Caco-2 (cell line): Measurements from ENCODE around the gene RPEL1. TPM values are rescaled to one million over a fixed set of nuclear protein-coding genes. Genes with fewer than 3 reads are reported as not detected.
"Not testable (repeated sequence)": the region's sequence is repeated elsewhere in the genome, so short reads cannot be mapped to it uniquely, and the experiment has no call there.

ENCODE experiments used
- Bru-seq: library from RNA; stranded (reverse); fragments of 400-500 nt; gene quantifications from one replicate; lab custom pipeline; 2021; lab: Mats Ljungman, UMichigan
- BruChase-seq, 2 experiments: library from RNA; stranded (reverse); fragments of 400-500 nt; gene quantifications; one replicate each; lab custom pipeline; 2021; lab: Mats Ljungman, UMichigan
- BruUV-seq: library from RNA; stranded (reverse); fragments of 400-500 nt; replicated peaks from 2 replicates; lab custom pipeline; 2021; lab: Mats Ljungman, UMichigan
- CTCF ChIA-PET: fragments of 300-600 bp; sonication (Branson Sonifier 250); formaldehyde crosslinking; loops from one replicate; lab custom pipeline; 2022; ENCODE audit warnings: antibody characterized with exemption; lab: Charles Lee
- POLR2A ChIA-PET: fragments of 300-600 bp; sonication (Branson Sonifier 250); formaldehyde crosslinking; loops from one replicate; lab custom pipeline; 2022; ENCODE audit warnings: antibody characterized with exemption; lab: Charles Lee
- DNase-seq, 2 experiments: peaks; one replicate each; pipeline versions ENCODE4 v3.0.0 to v3.0.0-alpha.2; 2020 to 2022
- H3K27me3 ChIP-seq: replicated peaks from 2 replicates; pipeline ENCODE4 v1.6.0; 2011; ENCODE audit warnings: low read length; ENCODE audit not compliant: control insufficient read depth, insufficient read depth
- H3K36me3 ChIP-seq: 2 replicates; pipeline ENCODE4 v1.5.1; 2011; ENCODE audit warnings: low read length; ENCODE audit not compliant: control insufficient read depth, insufficient read depth
- H3K4me1 ChIP-seq: fragments of 250-450 bp; sonication (Bioruptor Pico); 2 replicates; pipeline ENCODE4 v1.5.1; 2020; ENCODE audit warnings: mild to moderate bottlenecking
- H3K4me3 ChIP-seq: 2 replicates; pipeline ENCODE4 v1.5.1; 2011; ENCODE audit warnings: low read depth, mild to moderate bottlenecking, control low read depth, low read length
- H3K9me3 ChIP-seq: fragments of 250-450 bp; sonication (Bioruptor Pico); 2 replicates; pipeline ENCODE4 v1.5.1; 2020; ENCODE audit warnings: mild to moderate bottlenecking, moderate library complexity
- H3K27ac Mint-ChIP-seq: one replicate; pipeline ENCODE4 v1.8.0; 2022; ENCODE audit warnings: mixed read lengths; ENCODE audit not compliant: unreplicated experiment
- H3K27me3 Mint-ChIP-seq: one replicate; pipeline ENCODE4 v1.8.0; 2022; ENCODE audit warnings: mixed read lengths; ENCODE audit not compliant: insufficient read depth, unreplicated experiment
- H3K36me3 Mint-ChIP-seq: one replicate; pipeline ENCODE4 v1.8.0; 2022; ENCODE audit warnings: mild to moderate bottlenecking, mixed read lengths; ENCODE audit not compliant: insufficient read depth, unreplicated experiment
- H3K4me1 Mint-ChIP-seq: one replicate; pipeline ENCODE4 v1.8.0; 2022; ENCODE audit warnings: low read depth, mixed read lengths; ENCODE audit not compliant: unreplicated experiment
- H3K4me3 Mint-ChIP-seq: one replicate; pipeline ENCODE4 v1.8.0; 2022; ENCODE audit warnings: mild to moderate bottlenecking, moderate library complexity, mixed read lengths; ENCODE audit not compliant: unreplicated experiment
- H3K9me3 Mint-ChIP-seq: one replicate; pipeline ENCODE4 v1.8.0; 2022; ENCODE audit warnings: mixed read lengths; ENCODE audit not compliant: unreplicated experiment
- CTCF ChIP-seq, 2 experiments: fragments of 200-600 bp in 1 of 2; IDR thresholded peaks; 1 replicate in 1 of 2; 2 replicates in 1 of 2; pipeline versions ENCODE4 v1.5.1 to v1.8.0; 2011 to 2022; ENCODE audit warnings: antibody characterized with exemption in 1 of 2, control low read depth in 1 of 2, inconsistent platforms in 1 of 2, low read depth in 1 of 2, low read length in 1 of 2, mild to moderate bottlenecking in 1 of 2, moderate library complexity in 1 of 2; ENCODE audit not compliant: insufficient read depth in 1 of 2, severe bottlenecking in 1 of 2, unreplicated experiment in 1 of 2
- intact Hi-C: fragments of 100-400 bp; cut with micrococcal nuclease; formaldehyde crosslinking; loops from one replicate; pipeline ENCODE4 v1.10.0; 2022; ENCODE audit not compliant: unreplicated experiment
- long read RNA-seq: library from polyadenylated mRNA; stranded (forward); transcript quantifications from one replicate; pipeline ENCODE4 v2.0.0, GENCODE V29; 2022
- total RNA-seq: library from RNA; stranded (reverse); gene quantifications from 2 replicates; pipeline ENCODE4 v1.2.3, GENCODE V29; 2022

RPEL1 gene
- total RNA-seq, result 0.21 TPM in 1 of 2 replicates, not detected in the other
- Bru-seq, nascent RNA, result percentile 43 among the genes with signal in this experiment
- BruChase-seq, experiment 1, labeled RNA remaining after a 2-hour chase, result percentile 29 among the genes with signal in this experiment
- percentile 39 among the genes with signal in this experiment for BruChase-seq, experiment 2, labeled RNA remaining after a 6-hour chase
- long read RNA-seq, result 0 reads

- H3K27me3 ChIP-seq, DNase-seq, H3K9me3 Mint-ChIP-seq, H3K27ac Mint-ChIP-seq, H3K36me3 Mint-ChIP-seq, H3K4me3 ChIP-seq, H3K9me3 ChIP-seq, H3K27me3 Mint-ChIP-seq, BruUV-seq, H3K4me3 Mint-ChIP-seq, H3K36me3 ChIP-seq, POLR2A ChIA-PET: not testable (repeated sequence)
- CTCF ChIA-PET, result interaction anchor here (1.6 kb wide), 1 partner anchor 143 kb away, joined by 6 read pairs; no protein-coding TSS in a partner anchor
- peaks cover 17% of the 10 kb centered on the region for H3K4me1 ChIP-seq
- H3K4me1 Mint-ChIP-seq, result peaks cover 18% of the 10 kb centered on the region
- intact Hi-C loops, result loop anchor here (10.0 kb wide), 2 partner anchors 161 to 411 kb away; partner anchors contain the start of gene CYP17A1
Measured at GRCh38 chr10:103245587-103245986, at the start of gene RPEL1. Gene RPEL1 (plus strand): TSS chr10:103245887. CDS start chr10:103245997, 110 bp downstream.

GRCh38 chr10:103196516-103196915, 49.2 kb upstream of the RPEL1 start:
- Mint-ChIP-seq H3K4me1 (peaks cover 19% of the 10 kb centered on the region), H3K4me3 (no peak overlapping the region), H3K9me3 (no peaks in the 10 kb centered on the region), H3K27ac (no peak overlapping the region), H3K36me3 (peaks cover 17% of the 10 kb centered on the region), H3K27me3 (no peaks in the 10 kb centered on the region)
- H3K4me3 ChIP-seq, result no peak overlapping the region
- no peak for DNase-seq
- H3K9me3 ChIP-seq, result no peaks in the 10 kb centered on the region
- no peaks in the 10 kb centered on the region for H3K36me3 ChIP-seq
- CTCF ChIA-PET, result no interaction called here
- POLR2A ChIA-PET, result no interaction called here
- peaks cover 11% of the 10 kb centered on the region for H3K4me1 ChIP-seq
- intact Hi-C loops, result no loop called here
- no peak for TF ChIP-seq CTCF (IDR thresholded peaks at IDR 0.05; ENCODE audit: insufficient read depth in 1 of 2, low read depth in 1 of 2, low read length in 1 of 2, severe bottlenecking in 1 of 2, unreplicated experiment in 1 of 2)
- no peaks in the 10 kb centered on the region for H3K27me3 ChIP-seq
- BruUV-seq, result no TSS peak

GRCh38 chr10:103197174-103197573, 48.5 kb upstream of the RPEL1 start:
- H3K4me1 Mint-ChIP-seq, result peaks cover 19% of the 10 kb centered on the region
- Histone ChIP-seq H3K4me3 (no peak overlapping the region), H3K36me3 (no peaks in the 10 kb centered on the region), H3K27me3 (no peaks in the 10 kb centered on the region), H3K4me1 (peaks cover 11% of the 10 kb centered on the region), H3K9me3 (no peaks in the 10 kb centered on the region)
- DNase-seq, result no peak
- no peak overlapping the region for H3K27ac Mint-ChIP-seq
- intact Hi-C loops, result no loop called here
- peaks cover 13% of the 10 kb centered on the region for H3K36me3 Mint-ChIP-seq
- no peak for TF ChIP-seq CTCF (IDR thresholded peaks at IDR 0.05; ENCODE audit: insufficient read depth in 1 of 2, low read depth in 1 of 2, low read length in 1 of 2, severe bottlenecking in 1 of 2, unreplicated experiment in 1 of 2)
- POLR2A ChIA-PET, result no interaction called here
- no peak overlapping the region for H3K4me3 Mint-ChIP-seq
- CTCF ChIA-PET, result no interaction called here
- no TSS peak for BruUV-seq
- H3K27me3 Mint-ChIP-seq, result no peaks in the 10 kb centered on the region
- H3K9me3 Mint-ChIP-seq, result no peaks in the 10 kb centered on the region
